ENCODE results near the gene ECI2. TPM values are rescaled to one million over a fixed set of nuclear protein-coding genes. Genes with fewer than 3 reads are reported as not detected.

ECI2 gene
- total and polyA plus RNA-seq, 7 donors = 58.2 to 122 (median 103) TPM

- Histone ChIP-seq H3K27me3 (ENCODE audit: insufficient read depth in 3 of 3, low read length in 2 of 3) (no peaks in the 10 kb centered on the region), H3K4me1 (no peaks in the 10 kb centered on the region), H3K4me3 (no peak overlapping the region), H3K9me3 (no peaks in the 10 kb centered on the region), H3K27ac (no peak overlapping the region), H3K36me3 (ENCODE audit: insufficient read depth in 1 of 2, low read depth in 1 of 2) (no peaks in the 10 kb centered on the region)
- no peak for ATAC-seq
- TF ChIP-seq CTCF (IDR thresholded peaks at IDR 0.05) = no peak
- no peak for DNase-seq
- intact Hi-C loops (cut with DNase I) = no loop called here
- WGBS, 3 donors = 80 to 81% (median 80%) methylated on average over 4 of the region's 4 CpGs
Observed at GRCh38 chr6:4071330-4071729, 64.0 kb downstream of the ECI2 start.

- no peak overlapping the region for H3K27ac ChIP-seq
- no peaks in the 10 kb centered on the region for H3K27me3 ChIP-seq (ENCODE audit: insufficient read depth in 3 of 3, low read length in 2 of 3)
- peaks cover 0 to 18% of the 10 kb centered on the region in 2 donors for H3K36me3 ChIP-seq (ENCODE audit: insufficient read depth in 1 of 2, low read depth in 1 of 2)
- ATAC-seq (no peak), DNase-seq (no peak)
- 74 to 82% (median 78%) methylated on average over 6 of the region's 6 CpGs for WGBS, 3 donors
- H3K9me3 ChIP-seq = no peaks in the 10 kb centered on the region
- intact Hi-C loops (cut with DNase I) = no loop called here
- H3K4me1 ChIP-seq = no peaks in the 10 kb centered on the region
- H3K4me3 ChIP-seq = no peak overlapping the region
- no peak for TF ChIP-seq CTCF (IDR thresholded peaks at IDR 0.05)
Observed at GRCh38 chr6:4069199-4069598, 66.2 kb downstream of the ECI2 start.

GRCh38 chr6:4067673-4068072, 67.7 kb downstream of the ECI2 start:
- DNase-seq (no peak), ATAC-seq (no peak)
- intact Hi-C loops (cut with DNase I) = no loop called here
- no peaks in the 10 kb centered on the region for H3K27me3 ChIP-seq (ENCODE audit: insufficient read depth in 3 of 3, low read length in 2 of 3)
- no peak overlapping the region for H3K27ac ChIP-seq
- WGBS, 3 donors = 87 to 91% (median 89%) methylated on average over 1 of the region's 1 CpG
- H3K4me3 ChIP-seq = no peak overlapping the region
- no peaks in the 10 kb centered on the region for H3K9me3 ChIP-seq
- no peaks in the 10 kb centered on the region for H3K4me1 ChIP-seq
- H3K36me3 ChIP-seq (ENCODE audit: insufficient read depth in 1 of 2, low read depth in 1 of 2) = peaks cover 0 to 33% of the 10 kb centered on the region in 2 donors
- no peak for TF ChIP-seq CTCF (IDR thresholded peaks at IDR 0.05)

- ATAC-seq = peak in 2 of 4 donors; percentile 22
- TF ChIP-seq CTCF (IDR thresholded peaks at IDR 0.05) = no peak
- Histone ChIP-seq H3K36me3 (ENCODE audit: insufficient read depth in 1 of 2, low read depth in 1 of 2) (peaks cover under 1 to 48% of the 10 kb centered on the region in 2 donors), H3K4me3 (no peak overlapping the region), H3K9me3 (no peaks in the 10 kb centered on the region), H3K27me3 (ENCODE audit: insufficient read depth in 3 of 3, low read length in 2 of 3) (no peaks in the 10 kb centered on the region), H3K27ac (no peak overlapping the region), H3K4me1 (no peaks in the 10 kb centered on the region)
- DNase-seq = no peak
- intact Hi-C loops (cut with DNase I) = no loop called here
- WGBS, 3 donors = 74 to 78% (median 76%) methylated on average over 7 of the region's 7 CpGs
Observed at GRCh38 chr6:4066029-4066755, 69.2 kb downstream of the ECI2 start.

Other genes with a start within 250 kb of the ECI2 start
- not detected for gene FAM217A, start 56.4 kb downstream of the ECI2 start, total RNA-seq
- gene FAM217A, start 56.4 kb downstream of the ECI2 start, polyA plus RNA-seq = not detected